K562 (cell line): ENCODE results near the gene PGAP2. TPM values are rescaled to one million over a fixed set of nuclear protein-coding genes. Genes with fewer than 3 reads are reported as not detected.

ENCODE experiments used
- JUN ChIP-seq, 2 experiments: sonication (generic) in 1 of 2; formaldehyde crosslinking in 1 of 2; IDR thresholded peaks; 2 replicates each; pipeline versions ENCODE4 v1.6.1 to v1.8.0; 2012 to 2022; ENCODE audit warnings: borderline replicate concordance in 2 of 2, mild to moderate bottlenecking in 2 of 2, improper control_type of control experiment in 1 of 2, low read depth in 1 of 2, low read length in 1 of 2, missing genetic modification reagents in 1 of 2
- MBD2 ChIP-seq: sonication (generic); IDR thresholded peaks from 2 replicates; pipeline ENCODE4 v1.6.1; 2016; ENCODE audit warnings: low read depth, borderline replicate concordance
- MEF2D ChIP-seq: conservative IDR thresholded peaks from 2 replicates; pipeline ENCODE4 v1.6.1; 2016; ENCODE audit warnings: low read depth, missing genetic modification characterization, missing compliant biosample characterization
- RFX5 ChIP-seq: IDR thresholded peaks from 2 replicates; pipeline ENCODE4 v1.6.1; 2011; ENCODE audit warnings: low read depth, mild to moderate bottlenecking, improper control_type of control experiment, low read length
- RFX7 ChIP-seq: fragments of 250-450 bp; sonication (Bioruptor Pico); IDR thresholded peaks from 2 replicates; pipeline ENCODE4 v1.5.1; 2021; ENCODE audit warnings: mild to moderate bottlenecking
- ZNF282 ChIP-seq: sonication (generic); formaldehyde crosslinking; IDR thresholded peaks from 2 replicates; pipeline ENCODE4 v1.8.1; 2023; ENCODE audit warnings: missing genetic modification reagents
- polyA plus RNA-seq, 8 experiments: library from polyadenylated mRNA; depleted of rRNA in 4 of 8; stranded (reverse) in 5 of 8; unstranded in 3 of 8; fragments of >200 nt; fragmentation: Nextera tagmentation in 2 of 8; fragmentation: Illumina TruSeq in 1 of 8; extraction: Ambion mirVana in 2 of 8; extraction: Trizol in 1 of 8; gene quantifications; 2 replicates each; pipeline versions ENCODE4 v1.2.1 to v1.2.3, GENCODE V29; 2011 to 2014; ENCODE audit warnings: inconsistent platforms in 1 of 8, missing spikeins in 1 of 8
- total RNA-seq, 7 experiments: library from RNA; depleted of rRNA in 6 of 7; stranded (reverse); fragments of >200 nt in 6 of 7; fragmentation: Illumina TruSeq in 2 of 7; extraction: Trizol in 2 of 7; gene quantifications; 2 replicates each; pipeline versions ENCODE4 v1.2.1 to v1.2.3, GENCODE V29; 2011 to 2021; ENCODE audit warnings: low replicate concordance in 1 of 7
- TF ChIP-seq, protein P1 (sequence below): fragments of 450-650 bp; IDR thresholded peaks from 2 replicates; pipeline ENCODE4 v1.6.1; 2018; ENCODE audit not compliant: partially characterized antibody
- TF ChIP-seq, protein P2 (sequence below): sonication (generic); IDR thresholded peaks from 2 replicates; pipeline ENCODE4 v1.6.1; 2016
- TF ChIP-seq, protein P3 (sequence below): fragments of 250-450 bp; sonication (Bioruptor Pico); IDR thresholded peaks from 2 replicates; pipeline ENCODE4 v1.5.0; 2020; ENCODE audit warnings: mild to moderate bottlenecking, borderline replicate concordance

Gene PGAP2
- total and polyA plus RNA-seq, 9 of the 15 experiments (the other 6 are each of a cell fraction or from before 2014, with no cell fraction given), result 17.9 to 47.2 (median 33.7) TPM

DNA sequence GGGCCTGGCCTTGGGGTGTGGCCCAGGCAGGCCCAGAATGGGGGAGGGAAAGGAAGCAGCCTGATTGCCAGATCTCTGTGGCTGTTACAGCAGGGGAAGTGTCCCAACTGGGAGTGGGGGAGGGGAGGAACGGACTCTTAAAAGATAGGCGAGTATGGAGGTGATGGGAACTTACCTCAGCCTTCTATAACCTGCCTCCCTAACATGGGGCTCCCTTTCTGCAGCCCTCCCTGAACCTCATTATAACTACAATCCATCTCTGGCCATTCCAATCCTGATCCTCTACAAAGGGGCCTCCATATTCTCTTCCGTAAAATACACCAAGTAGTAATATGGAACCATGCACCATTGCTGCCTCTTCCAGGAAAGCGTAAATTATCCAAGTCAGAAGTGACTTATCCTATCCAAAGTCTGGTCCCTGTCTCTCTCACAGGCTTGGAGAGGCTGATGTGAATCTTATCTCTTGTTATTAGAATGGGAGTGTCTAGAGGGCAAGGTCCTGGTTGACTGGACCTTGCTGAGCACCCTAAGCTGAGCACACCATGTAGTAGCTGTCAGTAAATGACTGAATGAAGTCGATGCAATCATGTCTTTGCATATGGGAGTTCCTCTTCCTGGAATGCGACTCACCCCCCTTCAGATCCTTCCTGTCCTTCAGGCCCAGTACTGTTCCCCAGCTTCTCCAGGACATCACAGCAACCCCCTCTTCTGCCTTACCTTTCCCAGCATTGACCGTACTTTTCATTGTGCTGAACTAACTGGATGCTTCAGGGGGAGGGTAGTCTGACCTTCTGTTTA lies 26.5 kb downstream of the PGAP2 start (continued):
- TF ChIP-seq, protein P1, sequence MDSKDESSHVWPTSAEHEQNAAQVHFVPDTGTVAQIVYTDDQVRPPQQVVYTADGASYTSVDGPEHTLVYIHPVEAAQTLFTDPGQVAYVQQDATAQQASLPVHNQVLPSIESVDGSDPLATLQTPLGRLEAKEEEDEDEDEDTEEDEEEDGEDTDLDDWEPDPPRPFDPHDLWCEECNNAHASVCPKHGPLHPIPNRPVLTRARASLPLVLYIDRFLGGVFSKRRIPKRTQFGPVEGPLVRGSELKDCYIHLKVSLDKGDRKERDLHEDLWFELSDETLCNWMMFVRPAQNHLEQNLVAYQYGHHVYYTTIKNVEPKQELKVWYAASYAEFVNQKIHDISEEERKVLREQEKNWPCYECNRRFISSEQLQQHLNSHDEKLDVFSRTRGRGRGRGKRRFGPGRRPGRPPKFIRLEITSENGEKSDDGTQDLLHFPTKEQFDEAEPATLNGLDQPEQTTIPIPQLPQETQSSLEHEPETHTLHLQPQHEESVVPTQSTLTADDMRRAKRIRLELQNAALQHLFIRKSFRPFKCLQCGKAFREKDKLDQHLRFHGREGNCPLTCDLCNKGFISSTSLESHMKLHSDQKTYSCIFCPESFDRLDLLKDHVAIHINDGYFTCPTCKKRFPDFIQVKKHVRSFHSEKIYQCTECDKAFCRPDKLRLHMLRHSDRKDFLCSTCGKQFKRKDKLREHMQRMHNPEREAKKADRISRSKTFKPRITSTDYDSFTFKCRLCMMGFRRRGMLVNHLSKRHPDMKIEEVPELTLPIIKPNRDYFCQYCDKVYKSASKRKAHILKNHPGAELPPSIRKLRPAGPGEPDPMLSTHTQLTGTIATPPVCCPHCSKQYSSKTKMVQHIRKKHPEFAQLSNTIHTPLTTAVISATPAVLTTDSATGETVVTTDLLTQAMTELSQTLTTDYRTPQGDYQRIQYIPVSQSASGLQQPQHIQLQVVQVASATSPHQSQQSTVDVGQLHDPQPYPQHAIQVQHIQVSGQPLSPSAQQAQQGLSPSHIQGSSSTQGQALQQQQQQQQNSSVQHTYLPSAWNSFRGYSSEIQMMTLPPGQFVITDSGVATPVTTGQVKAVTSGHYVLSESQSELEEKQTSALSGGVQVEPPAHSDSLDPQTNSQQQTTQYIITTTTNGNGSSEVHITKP, result peak; percentile 56
- TF ChIP-seq, protein P2, sequence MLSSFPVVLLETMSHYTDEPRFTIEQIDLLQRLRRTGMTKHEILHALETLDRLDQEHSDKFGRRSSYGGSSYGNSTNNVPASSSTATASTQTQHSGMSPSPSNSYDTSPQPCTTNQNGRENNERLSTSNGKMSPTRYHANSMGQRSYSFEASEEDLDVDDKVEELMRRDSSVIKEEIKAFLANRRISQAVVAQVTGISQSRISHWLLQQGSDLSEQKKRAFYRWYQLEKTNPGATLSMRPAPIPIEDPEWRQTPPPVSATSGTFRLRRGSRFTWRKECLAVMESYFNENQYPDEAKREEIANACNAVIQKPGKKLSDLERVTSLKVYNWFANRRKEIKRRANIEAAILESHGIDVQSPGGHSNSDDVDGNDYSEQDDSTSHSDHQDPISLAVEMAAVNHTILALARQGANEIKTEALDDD, result peak; percentile 77
- TF ChIP-seq MEF2D (tag) (0 out of 2 replicates have a peak, but pooled peaks have one; percentile 31), JUN (IDR thresholded peaks at IDR 0.05; ENCODE audit: borderline replicate concordance, low read depth, low read length) (peak; percentile 61; the same call in 1 of the 2 replicates), JUN (CRISPR knock-in tag; IDR thresholded peaks at IDR 0.05; ENCODE audit: borderline replicate concordance) (no peak), ZNF282 (CRISPR knock-in tag) (no peak), RFX5 (0 out of 2 replicates have a peak, but pooled peaks have one; percentile 19), MBD2 (peak; percentile 85; the same call in 1 of the 2 replicates), RFX7 (CRISPR knock-in tag) (peak; percentile 22; the same call in 1 of the 2 replicates)
- TF ChIP-seq, protein P3, sequence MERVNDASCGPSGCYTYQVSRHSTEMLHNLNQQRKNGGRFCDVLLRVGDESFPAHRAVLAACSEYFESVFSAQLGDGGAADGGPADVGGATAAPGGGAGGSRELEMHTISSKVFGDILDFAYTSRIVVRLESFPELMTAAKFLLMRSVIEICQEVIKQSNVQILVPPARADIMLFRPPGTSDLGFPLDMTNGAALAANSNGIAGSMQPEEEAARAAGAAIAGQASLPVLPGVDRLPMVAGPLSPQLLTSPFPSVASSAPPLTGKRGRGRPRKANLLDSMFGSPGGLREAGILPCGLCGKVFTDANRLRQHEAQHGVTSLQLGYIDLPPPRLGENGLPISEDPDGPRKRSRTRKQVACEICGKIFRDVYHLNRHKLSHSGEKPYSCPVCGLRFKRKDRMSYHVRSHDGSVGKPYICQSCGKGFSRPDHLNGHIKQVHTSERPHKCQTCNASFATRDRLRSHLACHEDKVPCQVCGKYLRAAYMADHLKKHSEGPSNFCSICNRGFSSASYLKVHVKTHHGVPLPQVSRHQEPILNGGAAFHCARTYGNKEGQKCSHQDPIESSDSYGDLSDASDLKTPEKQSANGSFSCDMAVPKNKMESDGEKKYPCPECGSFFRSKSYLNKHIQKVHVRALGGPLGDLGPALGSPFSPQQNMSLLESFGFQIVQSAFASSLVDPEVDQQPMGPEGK (CRISPR knock-in tag), result no peak
